ENCODE measurements around the gene VAMP1. TPM values are rescaled to one million over a fixed set of nuclear protein-coding genes. Genes with fewer than 3 reads are reported as not detected.
A peak's percentile ranks its signal among the peaks of the same experiment; 100 is the strongest.

The VAMP1 gene
- total RNA-seq, 2 experiments from 2014 or later, result 49.2 to 59.1 TPM

DNA sequence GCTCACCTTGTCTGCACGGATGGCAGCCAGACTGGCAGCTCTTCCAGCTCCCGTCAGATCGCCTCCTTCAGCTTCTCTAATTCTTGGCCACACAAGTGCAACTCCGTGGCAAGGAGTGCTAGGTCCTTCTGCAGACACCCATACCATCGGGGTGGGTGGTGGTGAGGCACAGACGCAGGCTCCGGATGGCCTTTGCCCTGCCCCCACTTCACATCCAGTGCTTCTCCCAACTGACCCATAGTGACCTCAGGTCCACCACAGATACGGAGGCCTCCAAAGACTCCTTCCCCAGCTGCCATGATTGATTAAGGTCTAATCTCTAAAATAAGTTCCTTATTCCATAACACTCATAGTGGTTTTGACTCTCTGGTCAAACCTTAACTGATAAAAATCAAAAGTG, 45.6 kb downstream of the VAMP1 start:
- peaks cover 49% of the 10 kb centered on the region for H3K4me1 Mint-ChIP-seq
- H3K27ac Mint-ChIP-seq, result peak overlapping the region; percentile 61
- H3K9me3 Mint-ChIP-seq (ENCODE audit: low read depth), result no peaks in the 10 kb centered on the region

DNA sequence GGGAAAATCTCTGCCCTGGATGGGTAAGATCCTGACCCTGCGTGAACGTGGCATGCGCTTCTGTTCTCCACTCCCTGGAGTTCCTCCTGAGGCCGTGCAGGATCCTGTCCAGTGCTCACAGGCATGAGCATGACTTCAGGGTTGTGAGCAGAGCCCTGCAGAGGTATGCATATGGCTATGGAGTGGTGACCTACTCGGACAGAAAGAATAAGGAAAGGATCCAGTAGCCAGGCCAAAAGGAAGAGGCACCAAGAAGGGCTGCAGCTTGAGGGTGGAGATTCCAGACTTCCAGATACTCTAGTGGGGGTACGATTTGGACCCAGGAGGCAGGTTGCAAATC, 46.5 kb downstream of the VAMP1 start:
- CTCF ChIA-PET, result interaction anchor here (0.8 to 8.1 kb wide), 32 partner anchors 10 to 139 kb away, joined by 3 to 171 read pairs (median 6); partner anchors contain the start of genes GAPDH, MRPL51, TAPBPL and TNFRSF1A
- Mint-ChIP-seq H3K9me3 (ENCODE audit: low read depth) (no peaks in the 10 kb centered on the region), H3K27me3 (peaks cover 3% of the 10 kb centered on the region), H3K27ac (peak overlapping the region; percentile 66), H3K4me3 (no peak overlapping the region), H3K4me1 (peaks cover 47% of the 10 kb centered on the region), H3K36me3 (no peaks in the 10 kb centered on the region)
- no peak for ATAC-seq
- DNase-seq, result no peak

More for the DNA sequence above, 45.6 kb downstream of the VAMP1 start:
- Mint-ChIP-seq H3K36me3 (no peaks in the 10 kb centered on the region), H3K4me3 (no peak overlapping the region), H3K27me3 (peaks cover 3% of the 10 kb centered on the region)
- ATAC-seq (no peak), DNase-seq (no peak)
- CTCF ChIA-PET, result interaction anchor here (0.7 to 8.1 kb wide), 14 partner anchors 9 to 134 kb away, joined by 3 to 171 read pairs (median 8); partner anchors contain the start of genes GAPDH and VAMP1

DNA sequence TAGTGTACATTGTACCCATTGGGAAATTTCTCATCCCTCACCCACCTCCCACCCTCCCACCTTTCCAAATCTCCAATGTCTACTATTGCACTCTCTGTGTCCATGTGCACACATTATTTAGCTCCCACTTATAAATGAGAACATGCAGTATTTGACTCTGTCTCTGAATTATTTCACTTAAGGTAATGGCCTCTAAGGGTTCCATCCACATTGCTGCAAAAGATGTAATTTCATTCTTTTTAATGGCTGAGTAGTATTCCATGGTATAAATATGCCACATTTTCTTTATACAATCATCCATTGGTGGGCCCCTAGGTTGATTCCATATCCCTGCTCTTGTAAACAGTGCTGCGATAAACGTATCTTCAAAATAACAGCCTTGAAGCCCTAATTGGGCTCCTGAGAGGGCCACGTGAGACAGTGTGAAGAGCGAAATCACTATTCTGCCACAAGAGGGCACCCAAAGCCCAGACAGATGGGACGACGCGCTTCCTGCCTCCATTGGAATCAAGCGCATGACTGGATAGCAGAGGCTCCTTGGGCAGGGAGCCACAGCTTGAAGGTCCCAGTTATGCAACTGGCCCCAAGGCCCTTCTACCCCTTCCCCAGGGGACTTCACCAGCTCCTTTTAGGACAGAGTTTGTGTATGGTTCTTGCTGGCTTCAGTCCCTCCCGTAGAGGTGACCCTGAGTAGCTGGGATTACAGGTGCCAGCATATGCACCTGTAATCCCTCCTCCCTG, 47.0 kb downstream of the VAMP1 start:
- CTCF ChIA-PET, result interaction anchor here (0.8 to 8.1 kb wide), 32 partner anchors 9 to 140 kb away, joined by 3 to 171 read pairs (median 6); partner anchors contain the start of genes GAPDH, MRPL51, TAPBPL and TNFRSF1A
- Mint-ChIP-seq H3K27me3 (peaks cover 3% of the 10 kb centered on the region), H3K27ac (peak overlapping the region; percentile 66), H3K4me1 (peaks cover 46% of the 10 kb centered on the region), H3K36me3 (no peaks in the 10 kb centered on the region), H3K9me3 (ENCODE audit: low read depth) (no peaks in the 10 kb centered on the region), H3K4me3 (no peak overlapping the region)
- ATAC-seq (peak; percentile 76), DNase-seq (peak; percentile 88)

DNA sequence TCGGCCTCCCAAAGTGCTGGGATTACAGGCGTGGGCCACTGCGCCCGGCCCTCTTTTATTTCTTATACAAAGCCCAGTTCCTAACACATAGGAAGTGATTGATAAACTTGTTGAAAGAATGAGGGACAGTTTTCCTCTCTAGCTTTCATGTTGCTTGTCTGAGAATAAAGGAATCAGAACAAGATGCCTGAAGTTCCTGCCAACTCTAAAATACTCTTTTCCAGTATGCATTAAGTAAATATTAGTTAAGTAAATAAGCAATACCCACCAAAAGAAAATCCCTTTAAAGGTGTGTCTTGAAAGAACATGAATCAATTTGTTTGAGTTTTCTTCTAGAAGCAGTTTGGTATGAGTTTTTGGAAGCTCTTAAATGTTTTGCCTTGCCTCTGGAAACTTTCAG, 50.1 kb downstream of the VAMP1 start:
- CTCF ChIA-PET, result interaction anchor here (2.0 kb wide), 1 partner anchor 85 kb away, joined by 6 read pairs; no protein-coding TSS in a partner anchor
- Mint-ChIP-seq H3K36me3 (no peaks in the 10 kb centered on the region), H3K4me1 (peaks cover 28% of the 10 kb centered on the region), H3K4me3 (no peak overlapping the region), H3K27me3 (peaks cover 3% of the 10 kb centered on the region), H3K9me3 (ENCODE audit: low read depth) (no peaks in the 10 kb centered on the region), H3K27ac (no peak overlapping the region)
- DNase-seq (no peak), ATAC-seq (no peak)

DNA sequence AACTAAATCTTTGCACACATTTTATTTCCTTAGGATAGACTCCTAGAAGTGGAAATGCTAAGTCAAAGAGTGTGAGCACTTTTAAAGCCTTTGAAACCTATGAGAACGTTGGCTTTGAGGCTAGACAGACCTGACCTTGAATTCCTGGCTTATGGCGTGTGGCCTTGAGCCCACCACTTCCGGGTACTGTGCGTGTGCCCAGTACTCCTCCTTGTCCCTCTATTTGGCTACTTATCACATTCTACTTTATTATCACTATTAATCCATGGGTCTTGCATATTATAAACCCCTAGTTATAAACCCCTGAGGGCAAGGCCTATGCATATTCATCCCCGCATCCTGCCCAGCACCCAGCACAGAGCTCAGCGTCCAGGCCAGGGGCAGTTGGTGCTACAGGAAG, 51.7 kb downstream of the VAMP1 start:
- Mint-ChIP-seq H3K27ac (no peak overlapping the region), H3K4me3 (no peak overlapping the region), H3K9me3 (ENCODE audit: low read depth) (no peaks in the 10 kb centered on the region), H3K4me1 (peaks cover 28% of the 10 kb centered on the region), H3K27me3 (peaks cover 3% of the 10 kb centered on the region), H3K36me3 (no peaks in the 10 kb centered on the region)
- ATAC-seq (no peak), DNase-seq (no peak)
- CTCF ChIA-PET, result interaction anchor here (1.6 to 2.0 kb wide), 4 partner anchors 47 to 96 kb away, joined by 4 to 6 read pairs (median 5); partner anchors contain the start of gene VAMP1

DNA sequence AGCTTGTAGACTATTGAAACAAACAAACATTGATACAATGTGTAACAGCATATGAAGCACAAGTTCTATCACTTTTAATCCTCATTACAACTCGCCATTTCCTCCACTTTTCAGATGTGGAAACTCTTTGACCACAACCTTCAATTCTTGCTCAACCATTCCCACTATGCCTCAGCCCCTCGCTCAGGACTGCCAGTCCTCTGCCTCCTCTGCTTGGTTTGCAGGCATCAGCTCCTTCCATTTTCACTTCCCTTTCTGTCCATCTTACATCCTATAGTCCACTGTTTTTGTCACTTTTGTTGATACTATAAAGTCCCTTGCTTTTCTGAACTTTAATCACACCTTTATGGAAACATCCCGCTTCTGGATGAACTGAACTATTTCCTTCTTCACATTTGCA, 53.9 kb downstream of the VAMP1 start:
- CTCF ChIA-PET, result interaction anchor here (1.2 kb wide), 1 partner anchor 90 kb away, joined by 3 read pairs; no protein-coding TSS in a partner anchor
- ATAC-seq (peak; percentile 27), DNase-seq (no peak)
- no peak overlapping the region for H3K4me3 Mint-ChIP-seq
- H3K27me3 Mint-ChIP-seq, result peaks cover 3% of the 10 kb centered on the region
- H3K27ac Mint-ChIP-seq, result no peak overlapping the region
- peaks cover 22% of the 10 kb centered on the region for H3K4me1 Mint-ChIP-seq
- no peaks in the 10 kb centered on the region for H3K9me3 Mint-ChIP-seq (ENCODE audit: low read depth)
- no peaks in the 10 kb centered on the region for H3K36me3 Mint-ChIP-seq

Other genes with a start within 250 kb of the VAMP1 start
- not detected for gene PLEKHG6, start 160.0 kb downstream of the VAMP1 start, total RNA-seq
- gene TNFRSF1A, start 128.6 kb downstream of the VAMP1 start, total RNA-seq, result 10 to 100 TPM; 63.3 to 71.5 TPM
- gene SCNN1A, start 95.1 kb downstream of the VAMP1 start, total RNA-seq, result under 1 TPM; 0.49 to 0.58 TPM
- gene LTBR, start 86.5 kb downstream of the VAMP1 start, total RNA-seq, result under 1 TPM; 0.30 to 0.41 TPM
- gene CD27, start 25.7 kb downstream of the VAMP1 start, total RNA-seq, result 10 to 100 TPM; 44.9 to 67.3 TPM
- 10 to 100 TPM; 49.1 to 53.0 TPM for gene TAPBPL, start 18.6 kb downstream of the VAMP1 start, total RNA-seq
- gene MRPL51, start 22.6 kb upstream of the VAMP1 start, total RNA-seq, result 100 to 1,000 TPM; 191 to 271 TPM
- 100 to 1,000 TPM; 173 to 200 TPM for gene NCAPD2, start 23.4 kb upstream of the VAMP1 start, total RNA-seq
- 1,000 to 10,000 TPM; 5,133 to 5,396 TPM for gene GAPDH, start 63.8 kb upstream of the VAMP1 start, total RNA-seq
- 10 to 100 TPM; 29.3 to 30.0 TPM for gene IFFO1, start 85.4 kb upstream of the VAMP1 start, total RNA-seq
- gene NOP2, start 97.6 kb upstream of the VAMP1 start, total RNA-seq, result 100 to 1,000 TPM in 1 of 2 experiments, 10 to 100 TPM in 1; 76.7 to 117 TPM
- 100 to 1,000 TPM; 288 to 320 TPM for gene CHD4, start 136.7 kb upstream of the VAMP1 start, total RNA-seq
- gene LPAR5, start 165.3 kb upstream of the VAMP1 start, total RNA-seq, result 10 to 100 TPM; 15.8 to 18.5 TPM
- 1 to 10 TPM; 1.1 to 2.0 TPM for gene ACRBP, start 176.8 kb upstream of the VAMP1 start, total RNA-seq
- gene ING4, start 192.4 kb upstream of the VAMP1 start, total RNA-seq, result 10 to 100 TPM; 26.0 to 26.3 TPM
- 10 to 100 TPM; 76.3 to 76.4 TPM for gene ZNF384, start 218.7 kb upstream of the VAMP1 start, total RNA-seq
- gene PIANP, start 230.1 kb upstream of the VAMP1 start, total RNA-seq, result not detected